Measurements from ENCODE around the gene TTLL9.

DNA sequence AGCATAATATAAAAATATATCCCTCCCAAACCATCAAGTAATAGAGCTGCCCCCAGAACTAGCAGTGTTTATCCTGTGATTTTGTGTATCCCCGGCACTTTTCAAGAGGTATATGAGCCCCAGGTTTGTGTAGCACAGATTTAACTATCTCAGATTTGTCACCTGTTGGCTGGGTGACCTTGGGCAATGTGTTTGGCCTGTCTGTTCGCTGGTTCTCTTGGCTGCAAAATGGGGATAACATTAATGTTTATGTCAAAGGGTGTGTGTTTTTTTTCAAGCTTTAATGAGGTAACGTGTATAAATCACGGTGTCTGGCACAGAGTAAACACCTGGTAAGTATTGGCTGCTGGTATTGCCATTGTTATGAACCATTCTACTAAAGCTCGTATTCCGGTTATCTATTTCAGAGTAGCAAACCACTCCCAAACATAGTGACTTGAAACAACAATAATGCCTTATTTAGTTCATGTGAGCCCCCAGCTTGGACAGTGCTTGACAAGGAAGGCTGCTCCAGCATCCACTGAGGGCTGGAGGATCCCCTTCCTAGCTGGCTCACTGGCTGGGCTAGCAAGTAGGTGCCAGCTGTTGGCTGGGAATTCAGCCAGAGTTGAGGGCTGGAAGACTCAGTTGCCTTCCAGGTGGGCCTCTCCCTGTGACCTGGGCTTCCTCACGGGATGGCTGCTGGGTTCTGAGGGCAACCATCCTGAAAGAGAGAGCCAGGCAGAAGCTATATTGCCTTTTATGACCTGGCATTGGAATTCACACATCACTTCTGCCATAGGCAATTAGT lies 45.3 kb downstream of the TTLL9 start:
- TF ChIP-seq, protein P1, sequence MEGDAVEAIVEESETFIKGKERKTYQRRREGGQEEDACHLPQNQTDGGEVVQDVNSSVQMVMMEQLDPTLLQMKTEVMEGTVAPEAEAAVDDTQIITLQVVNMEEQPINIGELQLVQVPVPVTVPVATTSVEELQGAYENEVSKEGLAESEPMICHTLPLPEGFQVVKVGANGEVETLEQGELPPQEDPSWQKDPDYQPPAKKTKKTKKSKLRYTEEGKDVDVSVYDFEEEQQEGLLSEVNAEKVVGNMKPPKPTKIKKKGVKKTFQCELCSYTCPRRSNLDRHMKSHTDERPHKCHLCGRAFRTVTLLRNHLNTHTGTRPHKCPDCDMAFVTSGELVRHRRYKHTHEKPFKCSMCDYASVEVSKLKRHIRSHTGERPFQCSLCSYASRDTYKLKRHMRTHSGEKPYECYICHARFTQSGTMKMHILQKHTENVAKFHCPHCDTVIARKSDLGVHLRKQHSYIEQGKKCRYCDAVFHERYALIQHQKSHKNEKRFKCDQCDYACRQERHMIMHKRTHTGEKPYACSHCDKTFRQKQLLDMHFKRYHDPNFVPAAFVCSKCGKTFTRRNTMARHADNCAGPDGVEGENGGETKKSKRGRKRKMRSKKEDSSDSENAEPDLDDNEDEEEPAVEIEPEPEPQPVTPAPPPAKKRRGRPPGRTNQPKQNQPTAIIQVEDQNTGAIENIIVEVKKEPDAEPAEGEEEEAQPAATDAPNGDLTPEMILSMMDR (IDR thresholded peaks at IDR 0.05) = no peak
- no peak for TF ChIP-seq POLR2A (IDR thresholded peaks at IDR 0.05)
